HCT116 (cell line): ENCODE measurements around the gene PHACTR1.

Experiments
- ATF3 ChIP-seq: IDR thresholded peaks from 2 replicates; pipeline ENCODE4 v1.6.1; 2012
- CTCF ChIP-seq, 3 experiments: fragments of 200-600 bp in 1 of 3; sonication (generic) in 1 of 3; IDR thresholded peaks in 2 of 3; conservative IDR thresholded peaks in 1 of 3; 2 replicates each; pipeline ENCODE4 v1.5.1; 2012 to 2017; ENCODE audit warnings: low read depth in 2 of 3, low read length in 2 of 3, antibody characterized with exemption in 1 of 3, borderline replicate concordance in 1 of 3, control low read depth in 1 of 3, mild to moderate bottlenecking in 1 of 3, mixed read lengths in 1 of 3, mixed run types in 1 of 3, moderate library complexity in 1 of 3; ENCODE audit not compliant: insufficient read depth in 1 of 3
- EGR1 ChIP-seq: IDR thresholded peaks from 2 replicates; pipeline ENCODE4 v1.6.1; 2012; ENCODE audit warnings: low read depth
- ELF1 ChIP-seq: IDR thresholded peaks from 2 replicates; pipeline ENCODE4 v1.6.1; 2012; ENCODE audit warnings: low read depth, borderline replicate concordance
- EZH2phosphoT487 ChIP-seq: fragments of 200-600 bp; IDR thresholded peaks from 2 replicates; pipeline ENCODE4 v1.6.1; 2018; ENCODE audit warnings: antibody characterized with exemption, borderline replicate concordance
- POLR2A ChIP-seq: IDR thresholded peaks from 2 replicates; pipeline ENCODE4 v1.7.0; 2011; ENCODE audit warnings: borderline replicate concordance; ENCODE audit not compliant: insufficient read depth, insufficient read length; ENCODE audit errors: extremely low read depth
- POLR2AphosphoS5 ChIP-seq: IDR thresholded peaks from 2 replicates; pipeline ENCODE4 v1.6.1; 2011; ENCODE audit warnings: mild to moderate bottlenecking, low read depth, low read length, moderate library complexity
- SIN3A ChIP-seq: IDR thresholded peaks from 2 replicates; pipeline ENCODE4 v1.6.1; 2012; ENCODE audit warnings: low read depth
- TCF7L2 ChIP-seq: IDR thresholded peaks from 2 replicates; pipeline ENCODE4 v1.7.0; 2011; ENCODE audit warnings: borderline replicate concordance, inconsistent platforms; ENCODE audit not compliant: insufficient read depth, insufficient read length; ENCODE audit errors: extremely low read depth

- TF ChIP-seq POLR2A (no peak), EGR1 (no peak), ELF1 (no peak), CTCF (IDR thresholded peaks at IDR 0.05 in 2 of 3, conservative IDR thresholded peaks at IDR 0.05 in 1 of 3; ENCODE audit: borderline replicate concordance in 1 of 3, insufficient read depth in 1 of 3, low read depth in 2 of 3, low read length in 2 of 3) (no peak), TCF7L2 (no peak), EZH2phosphoT487 (no peak), POLR2AphosphoS5 (no peak), SIN3A (no peak), ATF3 (no peak)
Observed at GRCh38 chr6:12941422-12941821, 224.9 kb downstream of the PHACTR1 start.
